ENCODE data around the gene NFYB.
A peak's percentile ranks its signal among the peaks of the same experiment; 100 is the strongest.
"Not testable (repeated sequence)": the region's sequence is repeated elsewhere in the genome, so short reads cannot be mapped to it uniquely, and the experiment has no call there.

Gene NFYB
- long read RNA-seq, donor 1, transcript NFYB-201 (8 exons, 3,512 nt) = major isoform, 25 of 32 reads
- long read RNA-seq, donor 1, transcript NFYB-205 (8 exons, 1,727 nt) = minor isoform, 7 of 32 reads
- long read RNA-seq, donor 1, partial matches to known transcripts = 0 of 32 reads
- long read RNA-seq, donor 1, other reads (novel, unspliced or antisense) = 0 of 32 reads
- long read RNA-seq, donor 2, transcript NFYB-201 (8 exons, 3,512 nt) = major isoform, 11 of 17 reads
- long read RNA-seq, donor 2, transcript NFYB-205 (8 exons, 1,727 nt) = minor isoform, 6 of 17 reads
- long read RNA-seq, donor 2, partial matches to known transcripts = 0 of 17 reads
- long read RNA-seq, donor 2, other reads (novel, unspliced or antisense) = 0 of 17 reads
- long read RNA-seq, donor 3, transcript NFYB-201 (8 exons, 3,512 nt) = major isoform, 7 of 9 reads
- long read RNA-seq, donor 3, partial matches to known transcripts = 0 of 9 reads
- long read RNA-seq, donor 3, other reads (novel, unspliced or antisense) = 0 of 9 reads
- long read RNA-seq, donor 4, transcript NFYB-201 (8 exons, 3,512 nt) = major isoform, 14 of 18 reads
- long read RNA-seq, donor 4, partial matches to known transcripts = 0 of 18 reads
- long read RNA-seq, donor 4, other reads (novel, unspliced or antisense) = 0 of 18 reads
- long read RNA-seq, donor 5, transcript NFYB-205 (8 exons, 1,727 nt) = minor isoform, 7 of 21 reads
- long read RNA-seq, donor 5, transcript NFYB-201 (8 exons, 3,512 nt) = major isoform, 14 of 21 reads
- long read RNA-seq, donor 5, partial matches to known transcripts = 0 of 21 reads
- long read RNA-seq, donor 5, other reads (novel, unspliced or antisense) = 0 of 21 reads
- long read RNA-seq, donor 6, transcript NFYB-205 (8 exons, 1,727 nt) = major isoform, 7 of 12 reads
- long read RNA-seq, donor 6, transcript NFYB-201 (8 exons, 3,512 nt) = minor isoform, 5 of 12 reads
- long read RNA-seq, donor 6, partial matches to known transcripts = 0 of 12 reads
- long read RNA-seq, donor 6, other reads (novel, unspliced or antisense) = 0 of 12 reads
- long read RNA-seq, donor 7, transcript NFYB-201 (8 exons, 3,512 nt) = major isoform, 15 of 35 reads
- long read RNA-seq, donor 7, transcript NFYB-205 (8 exons, 1,727 nt) = minor isoform, 7 of 35 reads
- long read RNA-seq, donor 7, partial matches to known transcripts = 13 of 35 reads
- long read RNA-seq, donor 7, other reads (novel, unspliced or antisense) = 0 of 35 reads
- long read RNA-seq, donor 8, transcript NFYB-205 (8 exons, 1,727 nt) = minor isoform, 5 of 16 reads
- long read RNA-seq, donor 8, transcript NFYB-201 (8 exons, 3,512 nt) = major isoform, 11 of 16 reads
- long read RNA-seq, donor 8, partial matches to known transcripts = 0 of 16 reads
- long read RNA-seq, donor 8, other reads (novel, unspliced or antisense) = 0 of 16 reads

DNA sequence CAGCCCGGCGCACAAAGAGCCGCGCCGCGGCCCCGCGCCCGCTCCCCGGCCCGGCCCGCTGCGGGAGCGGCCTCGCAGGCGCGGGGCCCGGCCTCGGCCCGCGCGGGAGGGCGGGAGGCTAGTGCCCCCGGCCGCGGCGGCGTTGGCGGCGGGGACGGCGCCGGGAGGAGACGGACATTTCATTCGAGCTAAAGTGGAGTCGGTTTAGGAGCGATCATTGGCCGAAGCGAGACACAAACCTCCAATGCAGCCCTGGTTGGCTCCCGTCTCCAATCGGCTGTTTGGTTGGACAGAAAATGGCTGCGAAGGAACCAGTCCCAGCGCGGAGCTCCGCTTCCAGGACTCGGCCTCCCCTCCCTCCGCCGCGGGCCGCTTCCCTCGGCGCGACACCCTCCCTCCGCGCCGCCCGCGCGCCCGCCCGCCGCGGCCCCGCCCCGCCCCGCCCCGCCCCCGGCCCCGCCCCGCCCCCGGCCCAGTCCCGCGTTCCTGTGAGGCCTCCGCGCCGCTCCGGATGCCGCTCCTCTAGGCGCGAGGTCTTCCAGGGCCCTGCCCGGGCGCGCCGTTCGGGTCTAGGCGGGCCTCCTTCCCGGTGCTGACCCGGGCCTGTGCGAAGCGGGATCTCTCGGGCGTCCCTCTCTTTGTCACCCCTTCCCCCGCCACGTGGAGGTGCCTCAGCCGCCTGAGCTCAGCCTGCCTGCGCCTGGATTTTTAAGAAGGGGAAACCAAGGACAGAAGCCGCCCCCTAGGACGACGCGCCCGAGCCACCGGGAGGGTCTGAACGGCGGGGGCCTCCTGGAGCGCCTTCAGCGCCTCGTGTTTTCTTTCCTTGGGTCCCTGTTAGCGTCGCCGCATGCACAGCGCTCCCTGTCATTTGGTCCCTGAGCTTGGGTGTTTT, at the start of gene NFYB:
Gene NFYB, minus strand, starts transcription at position 309 of the 895 bp plus-strand sequence. CDS start 2,757 bp downstream, outside the sequence.
- peak; percentile 93 for DNase-seq

- DNase-seq = no peak
Measured at GRCh38 chr12:104187446-104188155, 49.6 kb upstream of the NFYB start.

DNA sequence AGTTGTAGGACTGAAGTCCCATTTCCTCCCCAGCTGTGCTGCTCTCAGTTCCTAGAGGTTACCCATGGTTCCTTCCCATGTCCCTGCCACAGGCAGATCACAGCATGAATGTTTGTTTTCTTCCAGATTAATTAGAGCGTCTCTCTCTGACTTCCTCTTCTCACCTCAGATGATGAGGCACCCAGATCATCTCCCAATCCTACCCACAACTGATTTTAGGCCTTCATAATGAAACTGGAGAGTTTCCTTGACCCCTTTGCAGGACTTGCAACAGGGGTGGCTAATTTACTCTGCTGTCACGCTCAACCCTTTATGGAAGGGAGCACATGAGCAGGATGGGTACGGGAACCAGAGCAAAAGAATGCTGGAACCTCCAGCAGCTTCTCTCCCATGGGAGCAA, 45.4 kb upstream of the NFYB start:
- DNase-seq = no peak

GRCh38 chr12:104182621-104183378, 44.8 kb upstream of the NFYB start:
- DNase-seq = no peak

DNA sequence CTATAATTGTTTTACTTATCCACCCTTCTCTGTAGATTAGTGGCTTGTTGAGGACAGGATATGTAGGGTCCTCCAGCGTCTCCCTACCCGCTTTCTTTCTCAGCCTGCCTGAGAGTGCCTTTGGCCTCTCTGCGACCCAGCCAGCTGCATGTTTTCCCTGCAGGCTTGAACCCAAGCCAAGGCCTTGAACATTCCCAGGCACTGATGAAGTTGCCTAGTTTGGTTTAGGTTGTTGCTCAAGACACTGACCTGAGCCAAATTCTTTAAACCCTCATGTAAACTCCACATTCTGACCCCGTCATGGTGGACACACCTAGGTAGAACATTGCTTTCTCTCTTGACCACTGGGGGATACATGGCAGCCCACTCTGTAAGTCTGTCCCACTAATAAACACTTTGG, 44.1 kb upstream of the NFYB start:
- no peak for DNase-seq

- DNase-seq = no peak
Measured at GRCh38 chr12:104181313-104181712, 43.3 kb upstream of the NFYB start.

DNA sequence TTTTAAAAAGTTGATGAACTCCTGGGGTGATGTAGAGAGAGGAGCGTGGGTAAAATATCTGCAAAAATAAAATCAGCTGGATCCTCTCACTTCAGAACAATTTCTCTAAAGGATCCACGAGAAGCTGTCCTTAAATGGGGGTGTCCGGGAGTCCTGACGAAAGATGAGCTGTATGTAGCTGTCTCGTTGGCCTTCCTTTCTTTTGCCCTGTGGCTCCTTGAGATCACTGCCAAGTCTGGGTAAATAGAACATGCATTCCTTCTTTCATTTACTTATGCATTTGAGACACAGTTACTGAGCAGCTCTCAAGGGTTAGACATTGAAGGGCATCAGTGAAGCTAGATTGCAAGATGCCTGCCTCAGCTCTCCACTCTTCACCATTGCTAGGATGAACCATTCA, 42.4 kb upstream of the NFYB start:
- DNase-seq = no peak

GRCh38 chr12:104177663-104178501, 39.9 kb upstream of the NFYB start:
- DNase-seq = no peak

- DNase-seq = no peak
Measured at GRCh38 chr12:104177336-104177662, 39.3 kb upstream of the NFYB start.

GRCh38 chr12:104175726-104176247, 37.8 kb upstream of the NFYB start:
- no peak for DNase-seq

GRCh38 chr12:104173804-104174203, 35.8 kb upstream of the NFYB start:
- not testable (repeated sequence) for DNase-seq

GRCh38 chr12:104172570-104172947, 34.5 kb upstream of the NFYB start:
- DNase-seq = no peak

- no peak for DNase-seq
Measured at GRCh38 chr12:104171785-104172569, 34.0 kb upstream of the NFYB start.

DNA sequence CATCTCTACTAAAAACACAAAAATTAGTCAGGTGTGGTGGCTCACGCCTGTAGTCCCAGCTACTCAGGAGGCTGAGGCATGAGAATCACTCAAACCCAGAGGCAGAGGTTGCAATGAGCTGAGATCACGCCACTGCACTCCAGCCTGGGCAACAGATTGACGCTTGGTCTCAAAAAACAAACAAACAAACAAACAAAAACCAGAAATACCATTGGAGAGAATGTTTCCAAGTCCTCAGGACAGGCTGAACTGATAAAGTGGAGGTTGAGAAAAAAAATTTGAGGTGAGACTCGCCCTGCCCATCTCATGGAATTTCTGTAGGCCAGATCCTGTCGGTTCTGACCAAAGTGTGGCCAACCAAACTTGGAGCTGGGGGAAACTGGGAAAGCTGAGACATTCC, 30.6 kb upstream of the NFYB start:
- DNase-seq = no peak

GRCh38 chr12:104167519-104168458, 29.8 kb upstream of the NFYB start:
- DNase-seq = no peak

DNA sequence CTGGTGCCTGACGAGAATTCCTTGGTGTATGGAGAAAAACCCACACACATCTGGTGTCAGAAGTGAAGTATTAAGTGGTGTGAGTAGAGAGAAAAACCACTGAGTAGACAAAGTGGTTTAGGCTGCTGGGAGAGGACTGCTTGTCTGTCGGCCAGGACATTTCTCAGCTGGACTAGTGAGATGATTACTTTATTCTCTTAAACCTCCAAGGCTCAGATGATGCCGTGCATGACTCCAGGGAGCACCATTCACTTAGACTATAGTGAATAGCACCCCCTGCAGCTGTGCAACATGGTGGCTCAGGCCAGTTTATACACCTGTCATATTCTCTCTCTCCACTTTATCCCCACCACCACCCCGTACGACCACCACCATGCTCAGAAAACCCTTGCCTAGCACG, 28.5 kb upstream of the NFYB start:
- DNase-seq = no peak

- no peak for DNase-seq
Measured at GRCh38 chr12:104165801-104166200, 27.8 kb upstream of the NFYB start.

All from right kidney (tissue), 9 donors.